ENCODE data around the gene TICAM2. TPM values are rescaled to one million over a fixed set of nuclear protein-coding genes. Genes with fewer than 3 reads are reported as not detected.

TICAM2 gene
- total and polyA plus RNA-seq, 10 of the 15 experiments (the other 5 are each of a cell fraction or from before 2014, with no cell fraction given), result 0.14 to 7.0 (median 2.9) TPM

DNA sequence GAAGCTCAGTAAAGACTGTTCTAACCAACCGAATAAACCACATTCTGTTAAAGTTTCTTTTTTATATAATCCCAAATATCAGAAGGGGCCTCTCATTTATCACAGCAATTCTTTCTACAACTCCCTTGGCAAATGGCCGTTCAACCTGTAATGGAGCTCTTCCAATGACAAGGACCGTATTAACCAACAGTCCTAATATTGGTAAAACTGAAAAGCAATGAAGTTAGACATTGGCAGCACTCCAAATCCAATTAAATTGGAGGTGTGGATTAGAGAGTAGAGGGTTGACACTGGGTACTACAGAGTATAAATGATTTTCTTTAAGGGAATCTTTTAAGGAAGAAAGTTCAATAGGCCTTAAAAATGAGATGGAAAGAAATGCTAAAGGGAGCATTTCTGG lies 22.7 kb upstream of the TICAM2 start:
- no peak for DNase-seq (ENCODE audit: low read depth, low spot score)
- ATAC-seq, result peak; percentile 4; the same call in 1 of the 3 replicates
- H3K9ac ChIP-seq (ENCODE audit: control insufficient read depth, insufficient read depth, low read length), result peak overlapping the region; percentile 90
- RAD21 ChIA-PET (ENCODE audit: unreplicated experiment), result interaction anchor here (0.7 to 2.3 kb wide), 24 partner anchors 9 to 452 kb away, joined by 3 to 12 read pairs (median 4); partner anchors contain the start of genes FEM1C and TICAM2
- CTCF ChIA-PET, result interaction anchor here (0.6 to 3.6 kb wide), 14 partner anchors 10 to 456 kb away, joined by 3 to 27 read pairs (median 6); partner anchors contain the start of genes ARL14EPL and TICAM2
- SMC1A ChIA-PET (ENCODE audit: uncharacterized antibody, unreplicated experiment), result interaction anchor here (0.8 to 4.9 kb wide), 19 partner anchors 10 to 451 kb away, joined by 3 to 47 read pairs (median 5); partner anchors contain the start of genes FEM1C and TICAM2
- 3% methylated on average over 3 of the region's 3 CpGs for WGBS (ENCODE audit: insufficient coverage, insufficient replicate concordance, low lambda C conversion rate, missing lambda C conversion rate)
- H3K27ac ChIP-seq (ENCODE audit: control insufficient read depth, insufficient read depth), result peak overlapping the region; percentile 86
- H3K4me2 ChIP-seq (ENCODE audit: control insufficient read depth, insufficient read depth), result peak overlapping the region; percentile 90
- H3K27me3 ChIP-seq (replicated peaks in 1 of 2; ENCODE audit: control insufficient read depth in 2 of 2, insufficient read depth in 2 of 2, low read length in 1 of 2), result no peaks in the 10 kb centered on the region
- H3K36me3 ChIP-seq (ENCODE audit: control insufficient read depth in 2 of 2, insufficient read depth in 2 of 2, low read length in 1 of 2), result peaks cover 0 to 14% of the 10 kb centered on the region in 2 experiments; a peak in 2 of 4 replicates
- POLR2A ChIA-PET, result interaction anchor here (0.6 to 4.0 kb wide), 10 partner anchors 8 to 93 kb away, joined by 3 to 27 read pairs (median 7); partner anchors contain the start of gene TICAM2
- FAIRE-seq, result no peak
- H2AFZ ChIP-seq (ENCODE audit: control insufficient read depth, low read depth, low read length), result no peak overlapping the region; the same call in 1 of the 2 replicates
- no TSS peak for BruUV-seq (replicated peaks)
- no peaks in the 10 kb centered on the region for H3K9me3 ChIP-seq (replicated peaks; ENCODE audit: control insufficient read depth, insufficient read depth, low read length)
- intact Hi-C loops (cut with micrococcal nuclease; ENCODE audit: unreplicated experiment) (loop anchor here (2.0 kb wide), 1 partner anchor 18 kb away; no protein-coding TSS in a partner anchor), in situ Hi-C loops (cut with MboI) (no loop called here)
- TF ChIP-seq YY1 (IDR thresholded peaks at IDR 0.05; ENCODE audit: low read depth, low read length) (peak; percentile 68), MTA2 (IDR thresholded peaks at IDR 0.05; ENCODE audit: low read depth) (no peak)
- H4K20me1 ChIP-seq (ENCODE audit: control insufficient read depth, insufficient read depth), result peaks cover 3% of the 10 kb centered on the region; the same call in 1 of the 2 replicates
- peaks cover 61% of the 10 kb centered on the region for H3K79me2 ChIP-seq (ENCODE audit: control insufficient read depth, insufficient read depth, low read length)
- peaks cover 5% of the 10 kb centered on the region; the same call in 1 of the 2 replicates for H3K4me1 ChIP-seq (ENCODE audit: control insufficient read depth, insufficient read depth, low read length)
- H3K4me3 ChIP-seq, result peak overlapping the region; percentile 91

DNA sequence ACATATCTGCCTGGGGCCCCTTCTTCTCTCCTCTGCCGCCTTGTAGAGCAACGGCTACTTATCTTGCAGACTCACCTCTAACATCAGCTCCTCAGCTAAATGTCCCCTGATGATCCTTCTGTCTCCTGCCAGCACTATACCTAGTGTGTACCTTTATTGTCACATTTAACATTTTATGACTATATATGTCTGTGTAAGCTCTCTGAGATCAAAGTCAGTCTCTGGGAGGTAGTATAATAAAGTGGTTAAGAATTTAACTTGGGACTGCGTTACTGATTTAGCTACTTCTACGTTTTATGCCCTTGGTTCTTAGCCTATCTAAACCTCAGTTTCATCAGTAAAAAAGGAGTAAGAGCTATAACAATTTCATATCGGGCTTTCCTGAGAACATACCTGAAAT lies 21.4 kb upstream of the TICAM2 start:
- TF ChIP-seq NRF1 (conservative IDR thresholded peaks at IDR 0.05; ENCODE audit: low read depth, low read length), result no peak
- TF ChIP-seq JUND (IDR thresholded peaks at IDR 0.05; ENCODE audit: low read depth, low read length), result no peak
- no peak for TF ChIP-seq JUNB (IDR thresholded peaks at IDR 0.05)
- no peak for TF ChIP-seq CEBPB (IDR thresholded peaks at IDR 0.05; ENCODE audit: borderline replicate concordance in 1 of 2, low read depth in 2 of 2, low read length in 2 of 2)
- Histone ChIP-seq H3K4me3 (peak overlapping the region; percentile 91), H3K9me3 (replicated peaks; ENCODE audit: control insufficient read depth, insufficient read depth, low read length) (no peaks in the 10 kb centered on the region), H3K27ac (ENCODE audit: control insufficient read depth, insufficient read depth) (peak overlapping the region; percentile 9; the same call in 1 of the 2 replicates), H2AFZ (ENCODE audit: control insufficient read depth, low read depth, low read length) (no peak overlapping the region), H3K36me3 (ENCODE audit: control insufficient read depth in 2 of 2, insufficient read depth in 2 of 2, low read length in 1 of 2) (peaks cover 0 to 21% of the 10 kb centered on the region in 2 experiments; a peak in 2 of 4 replicates), H3K4me1 (ENCODE audit: control insufficient read depth, insufficient read depth, low read length) (peaks cover 5% of the 10 kb centered on the region; the same call in 1 of the 2 replicates), H3K9ac (ENCODE audit: control insufficient read depth, insufficient read depth, low read length) (peak overlapping the region; percentile 90; the same call in 1 of the 2 replicates), H3K4me2 (ENCODE audit: control insufficient read depth, insufficient read depth) (peak overlapping the region; percentile 90), H4K20me1 (ENCODE audit: control insufficient read depth, insufficient read depth) (peaks cover 3% of the 10 kb centered on the region; the same call in 1 of the 2 replicates), H3K27me3 (replicated peaks in 1 of 2; ENCODE audit: control insufficient read depth in 2 of 2, insufficient read depth in 2 of 2, low read length in 1 of 2) (no peaks in the 10 kb centered on the region), H3K79me2 (ENCODE audit: control insufficient read depth, insufficient read depth, low read length) (peaks cover 65% of the 10 kb centered on the region)
- in situ Hi-C loops (cut with MboI) (no loop called here), intact Hi-C loops (cut with micrococcal nuclease; ENCODE audit: unreplicated experiment) (loop anchor here (2.0 kb wide), 2 partner anchors 17 to 81 kb away; no protein-coding TSS in a partner anchor)
- RAD21 ChIA-PET (ENCODE audit: unreplicated experiment), result interaction anchor here (0.6 to 1.7 kb wide), 16 partner anchors 9 to 1339 kb away, joined by 3 to 9 read pairs (median 4); partner anchors contain the start of genes FEM1C and TICAM2
- DNase-seq (ENCODE audit: low read depth, low spot score), result no peak
- FAIRE-seq, result no peak
- 23% methylated on average over 5 of the region's 5 CpGs for WGBS (ENCODE audit: insufficient coverage, insufficient replicate concordance, low lambda C conversion rate, missing lambda C conversion rate)
- POLR2A ChIA-PET, result interaction anchor here (1.2 to 4.0 kb wide), 9 partner anchors 7 to 81 kb away, joined by 3 to 27 read pairs (median 7); partner anchors contain the start of gene TICAM2
- SMC1A ChIA-PET (ENCODE audit: uncharacterized antibody, unreplicated experiment), result interaction anchor here (0.9 to 4.9 kb wide), 14 partner anchors 9 to 314 kb away, joined by 3 to 47 read pairs (median 6); partner anchors contain the start of genes FEM1C and TICAM2
- CTCF ChIA-PET, result interaction anchor here (0.7 to 3.6 kb wide), 13 partner anchors 9 to 409 kb away, joined by 3 to 27 read pairs (median 6); partner anchors contain the start of genes ARL14EPL, FEM1C and TICAM2
- no peak for ATAC-seq
- no TSS peak for BruUV-seq (replicated peaks)

Measured in GM12878 (cell line).